ENCODE results near the gene CSPG4.
A peak's percentile ranks its signal among the peaks of the same experiment; 100 is the strongest.

Gene CSPG4

DNA sequence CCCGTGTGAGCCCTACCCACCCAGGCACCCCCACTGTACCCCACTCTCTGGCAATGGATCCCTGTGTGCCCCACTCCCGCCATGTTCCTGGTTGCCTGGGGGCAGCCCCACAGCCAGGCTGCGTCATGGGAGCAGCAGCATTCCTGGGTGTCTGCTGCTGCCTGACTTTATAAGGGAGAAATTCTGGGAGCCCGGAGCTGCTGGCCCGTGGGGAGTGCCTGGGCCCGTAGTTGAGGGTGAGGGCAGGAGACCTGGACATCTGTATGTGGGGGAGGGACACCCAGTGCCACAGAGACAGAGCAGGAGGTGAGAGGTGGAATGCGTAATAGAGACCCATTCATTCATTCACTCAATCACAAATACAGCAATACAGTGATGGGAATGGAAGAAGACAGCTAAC, 15.1 kb downstream of the CSPG4 start:
- no peak overlapping the region for H3K4me3 ChIP-seq (ENCODE audit: control insufficient read depth, low read depth, low read length)
- TF ChIP-seq, protein P1, sequence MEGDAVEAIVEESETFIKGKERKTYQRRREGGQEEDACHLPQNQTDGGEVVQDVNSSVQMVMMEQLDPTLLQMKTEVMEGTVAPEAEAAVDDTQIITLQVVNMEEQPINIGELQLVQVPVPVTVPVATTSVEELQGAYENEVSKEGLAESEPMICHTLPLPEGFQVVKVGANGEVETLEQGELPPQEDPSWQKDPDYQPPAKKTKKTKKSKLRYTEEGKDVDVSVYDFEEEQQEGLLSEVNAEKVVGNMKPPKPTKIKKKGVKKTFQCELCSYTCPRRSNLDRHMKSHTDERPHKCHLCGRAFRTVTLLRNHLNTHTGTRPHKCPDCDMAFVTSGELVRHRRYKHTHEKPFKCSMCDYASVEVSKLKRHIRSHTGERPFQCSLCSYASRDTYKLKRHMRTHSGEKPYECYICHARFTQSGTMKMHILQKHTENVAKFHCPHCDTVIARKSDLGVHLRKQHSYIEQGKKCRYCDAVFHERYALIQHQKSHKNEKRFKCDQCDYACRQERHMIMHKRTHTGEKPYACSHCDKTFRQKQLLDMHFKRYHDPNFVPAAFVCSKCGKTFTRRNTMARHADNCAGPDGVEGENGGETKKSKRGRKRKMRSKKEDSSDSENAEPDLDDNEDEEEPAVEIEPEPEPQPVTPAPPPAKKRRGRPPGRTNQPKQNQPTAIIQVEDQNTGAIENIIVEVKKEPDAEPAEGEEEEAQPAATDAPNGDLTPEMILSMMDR (IDR thresholded peaks at IDR 0.05; ENCODE audit: control insufficient read depth, insufficient read depth, low read depth, low read length, missing control alignments) = no peak
- no peak for DNase-seq (ENCODE audit: low read depth)

DNA sequence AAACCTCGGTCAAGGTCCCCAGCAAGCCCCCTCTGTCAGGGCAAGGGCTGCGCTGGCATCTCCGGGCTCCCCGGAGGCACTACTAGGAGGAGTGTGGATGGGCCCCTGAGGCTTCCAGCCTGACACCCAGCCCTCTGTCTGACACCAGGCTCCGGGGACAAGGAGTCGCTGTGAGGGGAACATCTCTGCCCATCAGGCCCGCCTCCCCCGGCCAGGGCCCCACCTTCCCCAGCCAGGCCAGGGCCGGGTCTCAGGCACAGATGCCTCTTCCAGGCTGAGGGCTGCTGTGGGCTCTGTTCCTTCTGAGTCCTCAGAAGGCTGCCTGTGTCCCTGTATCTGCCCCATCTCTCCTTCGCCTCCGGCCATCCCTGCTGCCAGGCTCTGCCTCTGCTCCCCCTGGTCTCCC, 15.8 kb downstream of the CSPG4 start:
- DNase-seq (ENCODE audit: low read depth) = no peak
- TF ChIP-seq, protein P1 (IDR thresholded peaks at IDR 0.05; ENCODE audit: control insufficient read depth, insufficient read depth, low read depth, low read length, missing control alignments) = no peak

DNA sequence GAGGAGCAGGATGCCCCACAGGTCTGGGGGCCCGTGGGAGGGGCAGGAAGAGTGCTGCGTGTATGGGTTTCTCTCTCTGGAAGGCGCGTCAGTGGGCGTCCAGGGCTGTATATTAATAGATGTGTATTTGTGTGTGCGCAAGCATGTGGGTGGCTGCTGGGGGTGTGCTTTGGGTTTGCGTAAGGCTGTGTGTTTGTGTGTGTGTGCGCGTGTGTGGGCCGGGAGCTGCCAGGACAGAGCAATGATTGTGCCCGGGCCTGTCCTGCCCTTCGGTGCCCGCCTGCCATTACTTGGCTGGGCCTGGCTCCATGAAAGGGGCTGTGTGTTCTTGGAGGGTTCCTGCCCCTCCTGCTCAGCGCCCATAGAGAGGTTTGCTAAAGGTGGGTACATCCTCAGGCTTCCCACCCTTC, 16.3 kb downstream of the CSPG4 start:
- TF ChIP-seq, protein P1 (IDR thresholded peaks at IDR 0.05; ENCODE audit: control insufficient read depth, insufficient read depth, low read depth, low read length, missing control alignments) = no peak
- DNase-seq (ENCODE audit: low read depth) = no peak

More for the DNA sequence above, 15.8 kb downstream of the CSPG4 start:
- H3K4me3 ChIP-seq (ENCODE audit: control insufficient read depth, low read depth, low read length) = no peak overlapping the region

DNA sequence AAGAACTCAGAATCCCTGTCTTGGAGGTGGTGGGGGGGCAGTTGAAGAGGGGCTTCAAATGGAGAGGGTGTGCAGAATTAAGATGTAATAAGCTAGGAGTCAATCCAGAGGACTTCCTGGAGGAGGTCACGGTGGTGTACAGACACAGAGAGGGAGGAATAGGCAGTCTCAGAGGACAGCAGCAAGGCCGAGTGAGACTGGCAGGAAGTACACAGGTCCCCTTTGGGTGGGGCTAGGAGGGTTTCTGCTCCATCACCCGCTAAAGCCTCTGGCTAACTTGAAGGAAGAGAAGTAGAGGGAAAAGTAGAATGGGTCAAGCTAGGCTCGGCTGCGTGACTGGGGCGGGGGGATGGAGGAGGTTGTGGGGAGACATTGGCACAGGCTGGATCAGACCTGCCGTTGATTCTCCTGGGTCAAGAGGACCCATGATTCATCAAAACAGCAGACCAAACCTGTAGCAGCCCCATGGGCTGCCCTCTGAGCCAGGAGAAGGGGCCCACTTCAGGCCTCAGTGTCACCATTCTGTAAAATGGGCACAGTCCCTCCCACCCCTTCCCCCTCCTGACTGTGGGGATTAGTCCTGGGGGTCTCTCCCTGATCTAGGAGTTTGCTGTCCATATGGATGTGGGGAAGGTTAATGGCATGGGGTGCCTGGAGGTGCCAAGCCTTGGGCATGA, 16.9 kb downstream of the CSPG4 start:
- TF ChIP-seq, protein P1 (IDR thresholded peaks at IDR 0.05; ENCODE audit: control insufficient read depth, insufficient read depth, low read depth, low read length, missing control alignments) = no peak
- no peak for DNase-seq (ENCODE audit: low read depth)
- no peak overlapping the region for H3K4me3 ChIP-seq (ENCODE audit: control insufficient read depth, low read depth, low read length)

More for the DNA sequence above, 16.3 kb downstream of the CSPG4 start:
- no peak overlapping the region for H3K4me3 ChIP-seq (ENCODE audit: control insufficient read depth, low read depth, low read length)

DNA sequence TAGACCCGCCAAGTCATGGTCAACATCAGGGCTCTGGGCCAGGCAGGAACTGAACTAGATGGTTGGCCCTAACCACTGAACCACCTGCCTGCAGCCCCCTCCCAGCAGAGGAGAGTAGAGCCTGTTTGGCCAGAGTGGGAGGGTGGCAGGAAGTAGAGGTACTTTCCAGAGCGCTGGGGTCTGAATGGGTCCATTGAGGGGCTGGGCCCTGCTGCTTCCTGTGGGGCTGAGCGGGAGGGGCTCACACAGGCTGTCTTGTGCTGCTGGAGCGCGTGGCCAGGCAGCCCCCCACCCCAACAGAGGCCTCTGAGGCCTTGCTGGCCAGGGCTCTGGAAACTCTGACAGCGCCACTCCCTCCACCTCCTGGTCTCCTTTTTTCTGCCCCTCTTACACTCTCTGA, 17.4 kb downstream of the CSPG4 start:
- H3K4me3 ChIP-seq (ENCODE audit: control insufficient read depth, low read depth, low read length) = no peak overlapping the region
- TF ChIP-seq, protein P1 (IDR thresholded peaks at IDR 0.05; ENCODE audit: control insufficient read depth, insufficient read depth, low read depth, low read length, missing control alignments) = no peak
- DNase-seq (ENCODE audit: low read depth) = no peak

DNA sequence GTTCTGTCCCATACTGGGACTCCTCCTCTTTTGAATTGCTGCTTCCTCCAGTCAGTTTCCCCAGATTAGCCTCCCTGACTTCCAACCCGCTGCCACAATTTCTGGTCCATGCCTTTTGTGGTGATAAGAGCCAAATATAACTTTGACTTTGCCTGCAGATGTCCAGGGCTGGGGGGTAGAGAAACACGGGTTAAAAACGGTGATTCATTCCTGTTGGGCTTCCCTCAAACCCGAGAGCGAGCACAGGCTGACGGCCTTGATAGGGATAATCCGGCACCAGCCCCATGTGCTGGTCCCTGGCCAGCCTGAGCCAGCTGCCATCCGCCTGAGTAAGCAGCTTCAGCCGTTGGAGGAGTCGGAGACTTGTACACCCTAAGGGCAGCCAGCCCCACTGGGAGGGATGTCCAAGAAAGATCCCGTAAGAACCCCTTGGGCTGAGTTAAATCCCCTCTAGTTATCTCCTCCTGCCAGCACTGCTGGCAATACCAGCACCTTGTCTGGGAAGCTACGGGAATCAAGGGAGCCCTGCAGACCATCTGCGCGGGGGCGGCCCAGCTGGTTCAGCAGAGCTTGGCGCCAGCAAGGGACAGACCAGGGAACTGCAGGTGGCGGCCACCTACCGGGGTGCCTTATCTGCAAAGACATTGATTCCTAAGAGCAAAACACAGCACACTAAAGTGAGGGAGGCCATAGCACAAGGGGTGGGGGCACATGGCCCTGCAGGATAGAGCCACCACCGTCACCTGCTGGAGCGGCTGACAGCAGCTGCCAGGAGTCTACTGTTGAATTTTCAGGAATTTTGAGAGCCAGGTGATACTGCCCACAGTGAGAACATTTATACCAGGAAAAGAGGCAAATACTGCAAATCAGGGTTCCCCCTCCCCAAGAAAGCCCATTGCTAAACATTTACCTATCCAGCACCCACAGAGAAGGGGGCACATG, 18.1 kb downstream of the CSPG4 start:
- DNase-seq (ENCODE audit: low read depth) = peak; percentile 90
- no peak overlapping the region for H3K4me3 ChIP-seq (ENCODE audit: control insufficient read depth, low read depth, low read length)
- TF ChIP-seq, protein P1 (IDR thresholded peaks at IDR 0.05; ENCODE audit: control insufficient read depth, insufficient read depth, low read depth, low read length, missing control alignments) = peak; percentile 55
